NCI-H748 (cell line): ENCODE measurements around the gene RANBP17.
A peak's percentile ranks its signal among the peaks of the same experiment; 100 is the strongest.
"Not testable (repeated sequence)": the region's sequence is repeated elsewhere in the genome, so short reads cannot be mapped to it uniquely, and the experiment has no call there.

Experiments
- DNase-seq: peaks from one replicate; lab custom pipeline; 2025; ENCODE audit not compliant: unreplicated experiment; lab: John Stamatoyannopoulos, UW

The RANBP17 gene

DNA sequence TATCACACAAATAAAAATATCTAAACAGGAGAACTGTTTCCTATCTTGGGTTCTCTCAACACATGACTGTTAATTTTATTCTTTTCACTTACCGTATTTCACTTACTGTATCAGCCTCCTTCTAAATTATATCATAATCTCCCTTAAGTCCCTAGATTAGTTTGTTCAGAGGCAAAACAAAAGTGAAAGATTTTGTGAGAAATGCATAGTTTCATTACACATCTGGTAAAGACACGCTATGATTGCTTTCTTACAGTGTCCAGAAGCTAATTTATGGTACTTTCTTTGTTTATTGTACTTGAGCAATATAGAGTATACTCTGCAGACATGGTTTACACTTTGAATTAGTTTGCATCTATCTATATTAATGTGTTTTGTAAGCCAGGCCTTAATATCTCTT lies 287.5 kb downstream of the RANBP17 start:
- no peak for DNase-seq

GRCh38 chr5:171149772-171150171 lies 288.0 kb downstream of the RANBP17 start:
- peak; percentile 72 for DNase-seq

DNA sequence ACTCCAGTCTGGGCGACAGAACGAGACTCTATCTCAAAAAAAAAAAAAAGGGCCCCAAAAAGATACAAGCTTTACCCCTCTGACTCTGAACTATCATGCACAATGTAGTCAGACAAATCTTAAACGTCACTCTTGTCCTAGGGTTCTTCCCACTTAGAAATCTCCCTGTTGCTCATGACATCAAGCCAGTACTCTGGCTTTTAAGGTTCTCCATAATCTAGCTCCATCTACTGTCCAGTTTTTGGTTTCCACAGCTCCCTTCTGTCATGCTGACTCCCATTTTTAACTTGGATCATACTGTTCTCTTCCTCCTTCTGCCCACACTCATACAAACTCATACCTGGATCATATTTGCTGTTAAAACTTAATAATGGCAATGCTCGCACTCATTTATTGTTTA lies 290.6 kb downstream of the RANBP17 start:
- DNase-seq: peak; percentile 45

GRCh38 chr5:171155621-171156020 lies 293.8 kb downstream of the RANBP17 start:
- DNase-seq: no peak

GRCh38 chr5:171157276-171157675 lies 295.5 kb downstream of the RANBP17 start:
- no peak for DNase-seq

- peak; percentile 57 for DNase-seq
Observed at GRCh38 chr5:171157775-171158174, 296.0 kb downstream of the RANBP17 start.

DNA sequence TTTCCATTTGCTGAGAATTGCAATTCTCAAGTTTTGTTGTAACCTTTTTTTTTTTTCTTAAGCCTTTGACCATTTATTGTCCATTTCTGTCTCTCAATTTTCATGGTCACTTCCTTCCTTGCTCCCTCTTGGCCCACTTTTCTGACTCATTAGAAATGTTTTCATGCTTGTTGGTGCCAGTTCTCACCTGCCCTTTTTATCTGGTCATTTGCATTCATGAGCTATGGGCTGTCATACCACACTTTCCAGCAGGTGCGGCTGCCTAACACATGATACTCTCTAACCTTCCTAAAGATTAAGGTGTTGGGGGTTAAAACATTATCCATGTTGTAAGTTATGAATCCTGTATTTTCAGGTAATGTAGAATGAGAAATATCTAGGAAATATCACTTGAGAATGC lies 296.8 kb downstream of the RANBP17 start:
- peak; percentile 28 for DNase-seq

GRCh38 chr5:171162165-171162564 lies 300.3 kb downstream of the RANBP17 start:
- DNase-seq: no peak

GRCh38 chr5:171162596-171162995 lies 300.8 kb downstream of the RANBP17 start:
- DNase-seq: peak; percentile 34

GRCh38 chr5:171166766-171167165 lies 304.9 kb downstream of the RANBP17 start:
- DNase-seq: peak; percentile 94

DNA sequence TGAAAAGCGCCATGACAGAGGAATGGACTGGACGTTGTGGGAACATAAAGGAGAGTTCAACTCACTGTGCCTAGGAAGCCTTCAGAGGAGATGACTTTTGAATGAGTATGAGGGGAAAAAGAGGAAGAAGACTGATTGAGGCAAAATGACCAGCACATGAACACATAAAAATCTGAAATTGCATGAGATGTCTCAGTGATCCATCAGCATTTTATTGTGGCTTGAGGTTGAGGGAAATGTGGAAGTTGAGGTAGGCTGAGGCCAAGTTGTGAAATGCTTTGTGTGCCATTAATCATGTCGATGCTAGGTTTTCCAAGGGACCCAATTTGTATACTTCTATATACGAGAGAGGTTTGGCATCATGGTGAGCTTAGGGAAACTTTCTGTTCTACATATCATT lies 306.4 kb downstream of the RANBP17 start:
- no peak for DNase-seq

DNA sequence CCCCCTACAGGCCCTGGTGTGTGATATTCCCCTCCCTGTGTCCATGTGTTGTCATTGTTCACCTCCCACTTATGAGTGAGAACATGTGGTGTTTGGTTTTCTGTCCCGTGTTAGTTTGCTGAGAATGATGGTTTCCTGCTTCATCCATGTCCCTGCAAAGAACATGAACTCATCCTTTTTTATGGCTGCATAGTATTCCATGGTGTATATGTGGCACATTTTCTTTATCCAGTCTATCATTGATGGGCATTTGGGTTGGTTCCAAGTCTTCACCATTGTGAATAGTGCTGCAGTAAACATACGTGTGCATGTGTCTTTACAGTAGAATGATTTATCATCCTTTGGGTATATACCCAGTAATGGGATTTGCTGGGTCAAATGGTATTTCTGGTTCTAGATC lies 313.1 kb downstream of the RANBP17 start:
- not testable (repeated sequence) for DNase-seq

DNA sequence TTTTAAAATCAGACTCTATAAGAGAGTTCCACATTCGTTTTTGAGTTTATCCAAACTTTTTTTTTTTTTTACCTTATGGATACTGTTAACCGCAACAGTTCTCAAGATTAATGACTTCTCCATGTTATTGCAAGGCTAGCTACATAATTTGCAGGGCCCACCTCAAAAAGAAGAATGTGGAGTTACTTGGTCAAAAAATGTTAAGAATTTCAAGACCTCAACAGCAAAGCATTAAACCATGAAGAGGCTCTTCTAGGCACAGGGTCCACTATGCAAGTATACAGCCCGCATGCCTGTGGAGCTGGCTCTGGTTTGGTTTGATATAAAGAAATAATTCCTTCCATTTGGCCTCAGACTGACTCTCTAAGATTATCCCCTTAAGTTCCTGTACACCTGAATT lies 313.9 kb downstream of the RANBP17 start:
- DNase-seq: no peak

DNA sequence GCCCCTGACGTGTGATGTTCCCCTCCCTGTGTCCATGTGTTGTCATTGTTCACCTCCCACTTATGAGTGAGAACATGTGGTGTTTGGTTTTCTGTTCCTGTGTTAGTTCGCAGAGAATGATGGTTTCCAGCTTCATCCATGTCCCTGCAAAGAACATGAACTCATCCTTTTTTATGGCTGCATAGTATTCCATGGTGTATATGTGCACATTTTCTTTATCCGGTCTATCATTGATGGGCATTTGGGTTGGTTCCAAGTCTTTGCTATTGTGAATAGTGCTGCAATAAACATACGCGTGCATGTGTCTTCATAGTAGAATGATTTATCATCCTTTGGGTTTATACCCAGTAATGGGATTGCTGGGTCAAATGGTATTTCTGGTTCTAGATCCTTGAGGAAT lies 316.4 kb downstream of the RANBP17 start:
- not testable (repeated sequence) for DNase-seq

GRCh38 chr5:171188016-171188415 lies 326.2 kb downstream of the RANBP17 start:
- peak; percentile 14 for DNase-seq

- no peak for DNase-seq
Observed at GRCh38 chr5:171189442-171189841, 327.6 kb downstream of the RANBP17 start.

- no peak for DNase-seq
Observed at GRCh38 chr5:171192111-171192510, 330.3 kb downstream of the RANBP17 start.

GRCh38 chr5:171201310-171201709 lies 339.5 kb downstream of the RANBP17 start:
- DNase-seq: peak; percentile 93

- peak; percentile 34 for DNase-seq
Observed at GRCh38 chr5:171205375-171205774, 343.6 kb downstream of the RANBP17 start.

GRCh38 chr5:171207256-171207847 lies 345.5 kb downstream of the RANBP17 start:
- peak; percentile 55 for DNase-seq

DNA sequence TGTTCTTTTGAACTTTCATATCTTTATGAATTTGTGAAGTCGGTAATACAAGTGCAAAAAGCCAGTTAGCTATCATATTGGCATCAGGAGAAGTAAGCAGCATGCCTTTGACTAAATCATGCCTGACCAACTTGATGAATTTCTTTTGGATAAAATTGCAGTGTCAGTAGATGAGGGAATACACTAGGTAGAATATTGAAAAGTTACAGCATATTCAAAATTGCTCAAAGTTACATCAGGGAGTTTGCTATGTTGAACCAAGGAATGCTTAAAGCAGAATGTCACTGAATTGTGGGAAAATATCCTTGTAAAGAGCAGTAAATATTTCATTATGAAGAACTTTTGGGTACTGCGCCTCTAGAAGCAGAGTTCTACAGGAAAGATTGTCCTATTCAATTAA lies 360.1 kb downstream of the RANBP17 start:
- no peak for DNase-seq

DNA sequence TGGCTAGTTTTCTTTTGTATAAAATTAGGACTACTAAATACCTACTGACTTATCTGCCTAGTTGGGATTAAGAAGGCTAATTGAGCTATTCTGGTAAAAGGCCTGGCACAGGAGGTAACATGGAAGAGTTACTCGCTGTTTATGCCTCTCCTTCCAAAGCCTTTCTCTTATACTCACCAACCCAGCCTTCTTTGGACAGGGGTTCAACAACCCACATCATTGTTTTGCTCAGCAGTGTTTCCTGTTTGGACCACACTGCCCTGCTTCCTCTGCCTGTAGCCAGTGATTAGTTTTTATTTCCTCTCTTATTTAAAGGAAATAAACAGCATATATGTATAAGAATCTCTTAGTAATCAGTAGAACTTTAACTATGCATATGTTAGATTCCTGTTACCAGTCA lies 362.1 kb downstream of the RANBP17 start:
- no peak for DNase-seq

- no peak for DNase-seq
Observed at GRCh38 chr5:171226096-171226754, 364.4 kb downstream of the RANBP17 start.
